RPMI7951 (cell line): ENCODE data around the gene PHACTR1. TPM values are rescaled to one million over a fixed set of nuclear protein-coding genes. Genes with fewer than 3 reads are reported as not detected.
"Not testable (repeated sequence)": the region's sequence is repeated elsewhere in the genome, so short reads cannot be mapped to it uniquely, and the experiment has no call there.

Source experiments
- DNase-seq: peaks from one replicate; pipeline ENCODE4 v3.0.0-alpha.2; 2012; ENCODE audit warnings: low read depth
- total RNA-seq: library from RNA; depleted of rRNA; stranded (reverse); fragments of >200 nt; shearing (Covaris generic); gene quantifications from 2 replicates; pipeline ENCODE4 v1.2.3, GENCODE V29; 2014; rRNA removed

The PHACTR1 gene
- 1.9 and 5.9 TPM in 2 replicates for total RNA-seq

DNA sequence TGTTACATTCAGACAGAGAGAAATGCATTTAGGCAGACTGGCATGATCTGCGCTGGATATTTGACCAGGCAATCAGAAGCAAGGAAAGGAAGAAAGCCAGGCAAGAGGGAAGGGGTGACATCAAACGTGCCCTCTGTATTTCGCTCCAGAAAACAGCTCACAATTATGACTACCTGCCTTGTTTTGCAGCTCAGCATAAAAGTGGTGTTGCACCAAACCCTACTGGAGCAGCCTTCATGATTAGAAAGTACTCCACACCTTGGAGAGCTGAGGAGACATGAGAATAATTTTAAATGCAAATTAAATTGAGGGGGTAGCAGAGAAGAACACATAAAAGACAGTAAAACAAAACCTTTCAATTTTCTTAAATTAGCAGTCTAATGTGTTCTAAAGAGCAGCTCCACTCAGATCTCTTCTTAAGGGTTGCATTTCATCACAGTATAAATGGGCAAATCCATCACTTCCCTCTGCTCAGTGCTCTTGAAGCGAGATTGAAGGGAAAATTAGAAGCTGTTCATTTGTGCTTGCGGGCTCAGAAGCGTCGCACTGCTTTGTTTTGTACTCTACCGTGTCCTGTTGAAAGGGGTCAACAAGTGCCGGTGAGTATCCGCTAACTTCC, at the start of gene PHACTR1:
Gene PHACTR1, plus strand, starts transcription at position 470 of the 619 bp plus-strand sequence.
- DNase-seq: no peak

DNA sequence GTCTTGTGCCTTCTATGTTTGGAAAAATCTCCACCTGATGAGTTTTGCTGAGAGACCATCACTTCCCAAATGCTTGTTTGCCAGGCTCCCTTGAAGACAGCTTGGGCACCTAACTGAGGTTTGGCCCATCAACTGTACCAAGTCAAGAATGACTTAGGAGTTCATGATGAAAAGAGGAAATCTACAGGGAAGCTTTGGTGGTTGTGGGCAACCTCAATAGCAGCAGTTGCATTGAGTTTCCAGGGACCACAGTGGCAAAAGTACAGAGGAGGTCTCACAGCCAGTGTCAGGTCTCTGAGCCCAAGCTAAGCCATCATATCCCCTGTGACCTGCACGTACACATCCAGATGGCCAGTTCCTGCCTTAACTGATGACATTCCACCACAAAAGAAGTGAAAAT, 49.7 kb upstream of the PHACTR1 start:
- DNase-seq: no peak

DNA sequence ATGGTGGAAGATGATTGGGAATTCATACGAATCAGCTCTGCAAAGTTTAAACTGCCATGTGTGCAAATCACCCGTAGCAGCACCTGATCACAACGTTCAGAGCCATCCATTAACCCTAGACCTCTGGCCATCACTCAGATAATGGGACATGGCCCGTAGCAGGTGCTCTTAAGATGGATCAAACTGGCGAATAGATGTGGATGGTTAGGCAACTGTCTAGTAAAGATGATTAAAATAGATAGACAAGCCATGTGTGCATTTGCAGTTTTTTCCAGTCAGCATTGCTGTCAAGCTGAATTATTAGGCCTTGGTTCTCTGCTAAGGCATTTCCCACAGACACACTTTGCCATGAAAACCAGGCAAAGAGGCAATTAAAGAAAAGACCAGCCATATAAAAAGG, 40.6 kb upstream of the PHACTR1 start:
- DNase-seq: no peak

DNA sequence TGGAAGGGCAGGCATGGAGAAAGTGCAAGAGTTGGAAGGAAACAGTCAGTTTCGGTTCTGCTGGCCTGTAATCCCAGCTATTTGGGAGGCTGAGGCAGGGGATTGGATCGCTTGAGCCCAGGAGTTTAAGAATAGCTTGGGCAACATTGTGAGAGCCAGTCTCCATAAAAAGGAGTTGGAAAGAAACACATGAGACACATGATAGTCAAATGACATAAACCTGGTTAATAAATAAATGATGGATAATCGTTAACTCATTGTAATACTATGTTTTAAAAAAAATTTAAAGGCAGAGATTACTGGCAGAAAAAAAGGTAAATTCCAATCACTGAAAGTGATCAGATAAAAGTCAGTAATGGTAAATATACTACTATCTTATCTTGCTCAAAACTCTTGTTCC, 37.2 kb upstream of the PHACTR1 start:
- DNase-seq: no peak

DNA sequence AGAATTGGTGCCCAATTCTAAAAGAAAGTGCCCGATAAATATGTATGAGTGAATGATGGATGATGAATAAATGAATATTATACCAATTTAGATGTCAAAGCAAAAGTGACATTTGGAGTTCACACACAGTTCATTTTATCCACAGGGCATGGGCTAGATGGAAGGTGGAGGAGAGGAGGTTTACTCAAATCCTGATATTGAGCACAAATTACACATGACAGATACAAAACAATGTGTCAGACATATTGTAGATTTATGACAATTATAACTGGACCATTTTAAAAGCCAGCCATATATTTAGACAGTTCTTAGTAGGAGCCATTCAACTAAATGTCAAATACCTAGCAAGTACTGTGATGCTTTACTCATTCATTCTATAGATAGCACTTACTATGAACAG, 23.4 kb upstream of the PHACTR1 start:
- no peak for DNase-seq

DNA sequence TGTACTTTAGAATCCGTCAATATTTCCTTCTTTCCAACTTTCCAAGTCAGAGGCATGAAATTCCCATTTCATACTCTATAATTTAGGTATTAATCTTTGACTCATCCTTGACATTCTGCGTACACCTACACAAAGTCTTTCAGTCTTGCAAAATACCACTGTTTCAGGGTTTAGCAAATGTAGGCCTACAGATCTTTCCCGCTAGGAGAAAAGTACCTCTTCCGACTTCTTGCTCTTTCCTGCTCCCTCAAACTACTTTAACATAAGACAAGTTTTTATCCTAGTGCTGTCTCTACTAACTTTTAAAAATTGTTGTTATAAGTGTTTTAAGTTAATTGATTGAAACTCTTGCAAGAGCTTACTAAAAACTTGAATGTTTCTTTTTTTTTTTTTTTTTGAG, 18.3 kb upstream of the PHACTR1 start:
- no peak for DNase-seq

DNA sequence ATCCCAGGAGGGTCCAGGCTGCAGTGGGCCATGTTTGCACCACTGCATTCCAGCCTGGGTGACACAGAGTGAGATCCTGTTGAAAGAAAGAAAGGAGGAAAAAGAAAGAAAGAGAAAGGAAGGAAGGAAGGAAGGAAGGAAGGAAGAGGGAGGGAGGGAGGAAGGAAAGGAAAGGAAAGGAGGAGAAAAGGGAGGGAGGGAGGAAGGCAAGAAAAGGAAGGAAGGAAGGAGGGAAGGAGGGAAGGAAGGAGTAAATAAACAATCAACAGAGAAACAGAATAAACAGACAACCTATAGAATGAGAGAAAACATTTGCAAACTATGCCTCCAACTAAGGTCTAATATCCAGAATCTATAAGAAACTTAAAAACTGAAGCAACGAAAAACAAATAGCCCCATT, 11.6 kb upstream of the PHACTR1 start:
- no peak for DNase-seq

DNA sequence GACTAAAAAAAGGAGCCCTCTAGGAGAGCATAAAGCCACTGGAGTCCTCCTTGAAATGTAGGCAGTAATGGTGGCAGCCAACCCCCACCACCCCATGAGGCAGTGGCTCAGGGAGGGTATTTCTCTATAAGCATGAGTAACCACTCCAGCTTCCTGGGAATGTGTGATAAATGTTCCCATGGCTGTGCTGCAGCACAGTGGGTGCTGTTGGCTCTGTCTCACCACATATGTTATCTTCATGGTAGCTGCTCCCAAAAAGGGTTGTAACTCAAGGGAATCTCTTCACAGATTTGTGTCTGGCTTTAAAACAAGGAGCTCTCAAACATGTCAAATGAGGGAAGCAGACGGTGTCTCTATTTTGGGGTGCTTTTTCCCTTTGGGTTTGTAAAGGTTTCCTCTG, 7.5 kb upstream of the PHACTR1 start:
- peak; percentile 31 for DNase-seq

DNA sequence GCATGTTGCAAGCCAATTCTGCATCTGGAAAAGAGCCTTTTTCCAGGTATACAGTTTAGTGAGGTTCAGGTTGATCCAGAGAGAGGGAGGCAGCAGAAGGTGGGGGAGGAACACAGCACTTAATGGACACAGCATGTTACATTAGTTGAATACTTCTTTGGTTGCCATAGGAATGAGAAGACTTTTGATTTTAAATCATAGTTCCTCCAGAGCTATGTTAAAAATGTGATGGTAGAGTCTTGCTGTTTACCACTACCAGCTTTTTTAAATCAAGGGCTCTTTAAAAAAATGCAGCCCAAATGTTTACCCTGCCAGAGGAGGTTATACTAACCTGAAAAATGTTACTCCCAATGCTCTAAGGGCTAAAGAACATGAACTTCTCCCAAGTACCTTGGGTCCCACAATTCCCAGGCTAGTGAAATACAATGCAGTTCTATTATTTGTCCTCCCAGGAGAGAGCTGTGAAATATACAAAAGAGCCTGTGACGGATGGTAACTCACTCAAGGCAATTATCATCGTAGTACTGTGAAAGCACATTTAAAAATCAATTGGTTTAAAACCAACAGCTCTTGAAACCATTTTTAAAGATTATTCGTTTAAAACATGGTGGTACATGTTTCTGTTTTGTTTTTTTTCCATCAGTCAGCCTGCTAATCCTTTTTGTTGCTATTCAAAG, 6.9 kb upstream of the PHACTR1 start:
- DNase-seq: no peak

DNA sequence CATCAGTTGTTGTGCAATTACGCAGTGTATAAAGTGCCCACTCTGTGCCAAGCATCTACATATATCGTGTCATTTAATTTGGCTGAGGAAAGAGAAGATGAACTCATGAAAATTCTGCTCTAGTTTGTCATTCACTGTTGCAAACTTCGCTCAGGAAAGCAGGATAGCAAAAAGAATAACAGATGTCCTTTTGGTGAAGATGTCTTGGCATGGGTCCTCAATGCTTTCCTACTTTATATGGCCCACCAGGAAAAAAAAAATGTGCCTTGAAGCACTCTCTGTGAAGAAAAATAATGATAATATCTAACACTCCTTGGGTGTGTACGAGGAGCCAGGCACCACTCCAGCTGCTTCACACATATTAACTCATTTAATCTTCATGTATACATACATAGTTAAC, 5.6 kb upstream of the PHACTR1 start:
- no peak for DNase-seq

DNA sequence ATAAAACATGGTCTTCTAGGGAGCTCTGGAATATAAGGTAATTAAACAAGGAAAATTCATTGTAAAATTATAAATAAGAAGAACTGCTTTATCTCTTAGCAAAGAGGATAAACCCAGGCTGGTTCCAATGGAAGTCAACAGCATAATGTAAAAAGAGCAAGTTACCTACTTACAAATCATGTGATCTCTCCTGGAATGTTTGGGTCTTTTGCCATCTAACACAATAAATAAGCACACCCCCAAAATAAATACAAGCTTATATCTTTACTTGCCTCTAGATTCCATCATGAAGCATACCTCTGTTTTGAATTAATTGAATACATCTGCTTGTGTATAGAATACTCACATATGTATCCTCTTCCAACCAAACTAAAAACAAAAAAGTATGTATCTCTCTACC, 2.5 kb upstream of the PHACTR1 start:
- DNase-seq: no peak

DNA sequence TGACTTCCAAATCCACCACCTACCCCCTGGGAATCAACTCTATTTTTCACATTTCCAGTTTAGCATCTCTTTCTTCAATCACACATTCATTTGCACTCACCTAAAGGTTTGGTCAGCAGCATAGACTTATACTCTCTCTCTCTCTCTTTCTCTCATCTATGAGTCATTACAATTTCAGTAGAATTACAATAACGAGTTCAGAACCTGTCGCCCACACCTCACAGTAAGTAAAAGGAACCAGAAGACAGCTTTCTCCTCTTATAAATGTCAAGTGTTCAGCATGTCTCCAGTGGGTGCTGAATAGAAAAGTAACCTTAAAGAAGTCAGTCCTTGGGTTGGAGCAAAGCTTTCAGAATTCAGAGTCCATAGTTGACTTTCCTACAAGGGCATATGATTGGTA, 1.1 kb upstream of the PHACTR1 start:
- DNase-seq: no peak

DNA sequence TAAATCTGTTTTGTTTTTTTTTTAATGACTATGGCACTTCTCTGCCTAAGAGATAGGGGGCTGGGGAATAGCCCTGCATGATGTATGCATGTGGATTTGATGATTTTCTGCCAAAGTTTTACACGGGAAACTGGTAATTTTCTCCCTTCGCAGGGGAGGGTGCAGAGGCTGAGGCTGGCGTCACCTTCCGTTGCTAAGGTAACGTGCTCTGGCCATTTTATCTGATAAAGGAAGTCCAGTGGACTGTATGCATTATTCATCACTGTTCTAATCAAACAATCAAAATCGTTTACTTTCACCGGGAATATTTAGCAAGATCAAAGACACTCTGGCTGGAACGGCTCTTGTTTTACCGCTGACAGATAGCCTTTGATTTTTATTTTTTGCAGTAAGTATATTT, 789 bp downstream of the PHACTR1 start:
- DNase-seq: no peak

DNA sequence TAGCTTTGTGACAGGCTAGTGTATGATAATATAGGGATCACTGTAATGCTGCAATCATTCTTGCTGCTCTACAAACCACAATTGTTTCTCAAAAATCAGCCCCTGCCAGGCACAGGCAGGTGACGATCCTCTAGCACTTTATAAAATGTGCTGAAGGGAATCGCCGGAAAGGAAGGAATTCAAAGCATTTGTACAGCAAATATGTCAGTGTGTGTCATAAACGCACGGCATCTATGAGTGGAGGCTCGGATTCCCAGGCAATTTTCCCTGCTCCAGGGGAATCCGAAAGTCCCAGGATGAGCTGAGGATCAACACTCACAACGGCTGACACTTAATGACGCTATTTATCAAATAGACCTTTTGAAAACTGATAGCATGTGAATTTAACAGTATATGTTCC, 1.4 kb downstream of the PHACTR1 start:
- DNase-seq: peak; percentile 50

DNA sequence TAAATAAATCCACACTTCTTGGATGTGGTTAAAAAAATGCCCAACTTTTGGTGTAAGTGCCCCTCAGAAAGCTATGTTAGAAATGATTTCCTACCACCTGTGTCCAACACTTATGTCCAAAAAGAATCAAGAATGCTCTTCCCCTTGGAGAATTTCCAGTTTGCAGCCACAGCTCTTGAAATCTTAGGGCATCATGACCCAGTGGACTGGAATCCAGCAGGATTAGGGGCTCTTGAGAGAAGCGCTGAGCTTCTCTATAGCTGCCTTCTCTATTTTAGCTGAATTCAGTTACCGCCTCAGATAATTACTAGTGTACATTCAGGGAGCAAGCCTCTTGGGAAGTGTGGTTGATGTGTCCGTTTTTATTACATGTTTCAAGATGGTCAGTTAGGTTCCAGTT, 2.5 kb downstream of the PHACTR1 start:
- DNase-seq: no peak

DNA sequence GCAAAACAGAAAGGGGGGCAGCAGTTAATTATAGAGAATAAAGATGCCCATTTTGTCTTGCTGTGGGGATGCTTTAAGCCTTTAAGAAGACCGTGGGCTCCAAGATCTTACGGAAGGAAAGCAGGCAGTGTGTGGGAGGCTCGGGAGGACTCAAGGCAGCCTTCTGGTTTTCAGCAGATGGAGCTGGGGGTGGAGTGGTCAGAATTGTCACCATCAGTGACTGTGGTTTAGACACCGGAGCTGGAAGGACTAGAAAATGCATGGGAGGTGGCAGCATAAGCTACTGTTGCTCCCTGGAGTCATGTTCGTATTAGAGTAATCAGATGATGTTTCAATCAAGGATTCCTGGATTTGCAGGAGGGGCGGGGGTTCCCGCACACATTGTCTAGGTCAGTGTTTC, 3.7 kb downstream of the PHACTR1 start:
- DNase-seq: no peak

DNA sequence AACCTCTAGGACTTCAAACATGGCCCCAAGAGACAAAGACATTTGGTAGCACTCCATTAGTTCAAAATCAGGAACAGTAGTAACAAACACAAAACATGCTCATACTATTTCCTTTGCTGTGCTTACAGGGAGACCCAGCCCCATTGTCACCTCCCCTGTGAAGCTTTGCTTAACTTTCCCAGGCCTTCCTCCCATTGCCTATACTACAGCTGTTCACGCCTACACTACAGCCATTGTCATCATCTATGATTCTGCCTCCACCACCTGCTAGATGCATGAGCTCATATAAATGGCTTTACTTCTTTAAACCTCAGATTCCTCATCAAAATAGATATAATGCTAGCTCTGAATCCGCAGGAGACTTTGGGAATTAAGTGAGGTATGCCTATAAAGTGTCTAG, 8.7 kb downstream of the PHACTR1 start:
- no peak for DNase-seq

DNA sequence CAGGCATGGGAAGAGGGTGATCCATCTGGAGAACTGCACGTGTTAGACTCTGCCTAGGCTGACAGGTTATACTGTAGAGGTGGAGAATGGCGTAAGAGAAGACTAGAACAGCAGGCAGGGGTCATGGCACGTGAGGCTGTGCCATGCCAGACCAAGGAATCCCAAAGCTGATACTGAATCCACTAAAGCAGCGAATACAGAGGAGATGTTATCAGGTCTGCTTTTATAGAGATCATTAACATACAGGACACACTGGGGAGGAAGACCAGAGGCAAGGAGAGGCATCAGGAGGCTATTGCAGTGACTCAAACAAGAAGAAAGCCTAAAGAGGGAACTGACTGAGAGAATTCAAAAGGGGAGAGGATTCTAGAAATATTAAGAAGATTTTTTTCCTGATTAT, 12.9 kb downstream of the PHACTR1 start:
- no peak for DNase-seq

DNA sequence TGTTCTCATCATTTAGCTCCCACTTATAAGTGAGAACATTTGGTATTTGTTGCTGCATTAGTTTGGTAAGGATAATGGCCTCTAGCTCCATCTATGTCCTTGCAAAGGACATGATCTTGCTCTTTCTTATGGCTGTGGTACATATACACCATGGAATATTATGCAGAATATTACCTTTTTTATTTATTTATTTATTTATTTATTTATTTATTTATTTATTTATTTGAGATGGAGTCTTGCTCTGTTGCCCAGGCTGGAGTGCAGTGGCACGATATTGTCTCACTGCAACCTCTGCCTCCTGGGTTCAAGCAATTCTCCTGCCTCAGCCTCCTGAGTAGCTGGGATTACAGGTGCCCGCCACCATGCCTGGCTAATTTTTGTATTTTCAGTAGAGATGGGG, 14.2 kb downstream of the PHACTR1 start:
- not testable (repeated sequence) for DNase-seq

DNA sequence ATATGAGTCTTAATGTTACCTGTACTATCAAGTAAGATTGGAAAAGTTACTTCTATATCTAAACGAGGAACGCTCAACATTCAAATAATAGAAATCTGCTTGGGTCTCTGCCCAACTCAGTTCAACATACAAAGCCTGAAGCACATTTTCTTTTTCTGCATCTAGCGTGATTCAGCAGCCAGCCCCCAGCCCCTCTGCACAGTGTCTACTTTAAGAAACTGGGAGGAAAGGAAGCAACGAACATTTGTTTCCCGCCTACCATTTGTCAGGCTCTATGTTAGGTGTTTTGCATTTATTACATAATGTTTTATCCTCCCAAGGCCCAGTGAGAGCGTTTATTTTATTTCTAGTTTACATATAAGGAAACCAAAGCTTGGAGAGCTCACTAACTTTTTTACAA, 17.3 kb downstream of the PHACTR1 start:
- no peak for DNase-seq

DNA sequence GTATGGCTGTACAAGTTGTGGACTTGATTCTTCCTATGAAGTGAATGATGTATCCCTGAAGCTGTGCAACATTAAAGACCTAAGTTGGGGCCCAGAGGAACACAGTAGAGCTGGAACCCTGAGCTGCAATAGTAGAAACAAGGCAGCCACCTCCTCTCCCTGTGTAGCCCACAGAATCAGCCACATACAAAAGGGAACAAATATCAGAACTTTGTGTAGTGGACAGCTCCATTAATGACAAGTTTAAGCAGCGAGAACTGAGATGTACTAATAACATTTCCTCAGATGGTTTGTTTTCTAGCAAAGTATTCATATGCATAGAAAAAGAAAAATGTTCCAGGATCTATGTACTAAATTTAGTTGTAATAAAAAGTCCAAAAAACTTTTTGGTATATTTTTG, 19.2 kb downstream of the PHACTR1 start:
- no peak for DNase-seq

DNA sequence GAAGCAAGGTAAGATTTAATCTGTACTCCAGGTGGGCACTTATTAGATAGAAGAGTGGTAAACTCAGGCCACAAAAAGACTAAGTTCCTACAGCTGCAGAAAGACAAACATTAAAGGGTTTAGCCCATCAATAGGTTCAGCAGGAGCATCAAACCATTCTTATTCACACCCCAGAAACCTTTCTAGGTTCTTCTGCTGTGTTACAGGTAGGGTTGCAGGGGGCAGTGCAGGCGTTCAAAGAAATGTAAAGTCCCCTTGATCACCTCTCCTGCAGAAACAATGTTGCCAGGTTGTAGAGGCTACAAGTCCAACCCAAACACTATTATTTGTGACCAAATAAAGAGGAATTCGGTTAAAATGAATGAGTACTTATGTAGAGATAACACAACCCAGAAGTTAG, 31.8 kb downstream of the PHACTR1 start:
- DNase-seq: no peak

DNA sequence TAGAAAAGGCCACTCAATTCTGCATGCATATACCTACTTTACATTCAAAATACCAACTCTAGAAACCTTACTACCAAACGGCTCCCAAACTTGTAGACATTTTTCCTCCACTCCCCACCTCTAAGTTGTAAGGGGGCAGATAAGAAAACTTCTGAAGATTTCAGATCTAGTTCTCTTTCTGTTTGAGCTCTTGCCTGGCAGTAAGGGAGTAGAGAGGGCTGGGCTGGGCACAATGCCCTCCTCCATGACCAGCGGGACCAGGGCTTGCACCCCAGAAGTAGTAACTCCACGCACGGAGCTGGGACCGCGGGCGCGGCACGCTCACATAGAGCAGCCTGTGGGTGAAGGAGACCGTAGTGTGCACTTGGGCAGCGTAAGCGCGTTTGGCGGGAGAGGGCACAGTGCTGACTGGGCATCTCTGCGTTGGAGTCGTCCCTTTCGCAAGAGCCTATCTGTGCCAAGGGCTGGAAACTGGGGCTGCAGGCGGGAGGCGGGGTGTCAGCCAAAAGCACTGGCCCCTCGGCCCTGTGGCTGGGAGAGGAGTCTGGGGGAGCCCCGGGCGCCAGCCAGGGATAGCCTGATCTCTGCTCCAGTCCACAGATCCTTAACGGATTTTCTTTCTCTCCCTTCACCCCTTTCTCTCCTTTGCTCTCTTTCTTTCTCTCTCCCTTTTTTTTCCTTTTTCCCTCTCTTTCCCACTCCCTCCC, 32.4 kb downstream of the PHACTR1 start:
- peak; percentile 25 for DNase-seq
